Inflammatory macrophage treated with lipopolysaccharide for 4 hours (primary cell): ENCODE results near the gene GATAD2B.
"Not testable (repeated sequence)": the region's sequence is repeated elsewhere in the genome, so short reads cannot be mapped to it uniquely, and the experiment has no call there.

Experiments
- DNase-seq: peaks from one replicate; pipeline ENCODE4 v3.0.0-alpha.2; 2020

Gene GATAD2B

DNA sequence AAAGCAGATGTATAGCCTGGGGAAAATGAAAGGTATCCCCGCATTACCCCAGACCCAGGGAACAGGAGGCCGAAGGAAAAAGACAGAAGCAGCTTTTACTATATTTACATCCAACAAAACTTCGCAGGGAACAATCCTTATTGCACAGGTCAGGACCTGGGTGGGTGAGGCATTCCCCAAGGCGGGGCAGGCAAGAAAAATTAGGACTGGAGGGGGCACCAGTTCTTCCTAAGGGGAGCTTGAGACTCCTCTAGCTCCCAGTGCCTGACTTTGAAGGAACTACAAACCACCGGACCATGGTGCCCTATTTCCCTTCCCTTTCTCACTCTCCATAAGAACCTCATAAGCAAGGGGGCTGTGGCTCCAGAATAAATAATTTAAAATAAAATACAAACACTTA, 6.7 kb upstream of the GATAD2B start:
- DNase-seq: no peak

DNA sequence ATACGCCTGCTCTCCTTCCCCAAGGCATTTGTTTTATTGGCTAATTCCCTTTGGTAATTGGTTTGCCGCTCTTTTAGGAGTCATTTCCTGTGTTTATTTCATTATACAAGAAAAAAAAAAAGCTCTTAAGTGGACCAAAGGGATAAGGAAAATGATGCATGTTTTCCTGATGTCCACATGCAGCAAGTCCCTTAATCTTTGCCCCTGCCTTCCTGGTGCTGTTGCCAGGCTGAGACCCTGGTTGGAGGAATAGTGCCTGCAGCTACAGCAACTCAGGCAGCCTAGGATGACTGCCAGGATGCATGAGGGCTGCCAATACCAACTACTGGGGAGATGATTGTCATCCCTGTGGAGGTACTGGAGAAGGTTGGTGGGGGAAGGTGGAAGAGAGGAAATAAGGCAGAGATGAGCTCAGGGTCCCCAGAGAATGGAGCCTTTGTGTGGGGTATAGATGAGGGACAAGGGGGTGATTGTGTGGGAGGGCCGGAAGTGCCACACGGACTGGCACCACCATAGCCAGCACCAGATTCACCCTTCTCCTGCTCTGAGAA, 6.1 kb upstream of the GATAD2B start:
- no peak for DNase-seq

DNA sequence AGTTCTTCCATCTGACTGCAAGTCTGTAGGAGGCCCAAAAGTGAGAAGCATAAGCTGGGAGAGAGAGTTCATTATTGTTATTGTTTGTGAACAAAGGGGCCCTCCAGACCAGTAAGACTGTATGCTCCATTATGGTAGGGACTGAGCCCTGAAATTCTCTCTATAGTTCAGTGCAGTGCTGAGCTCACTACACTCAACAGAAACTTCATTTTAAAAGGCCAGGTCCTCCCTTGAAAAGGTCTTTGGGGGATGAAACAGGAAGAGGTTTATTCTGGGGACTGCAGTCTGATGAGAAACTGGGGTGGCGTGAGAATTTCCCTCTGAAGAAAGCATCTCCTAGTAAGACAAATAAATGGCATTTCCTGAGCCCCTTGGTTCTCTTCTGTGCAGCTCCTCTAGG, 5.5 kb upstream of the GATAD2B start:
- no peak for DNase-seq

DNA sequence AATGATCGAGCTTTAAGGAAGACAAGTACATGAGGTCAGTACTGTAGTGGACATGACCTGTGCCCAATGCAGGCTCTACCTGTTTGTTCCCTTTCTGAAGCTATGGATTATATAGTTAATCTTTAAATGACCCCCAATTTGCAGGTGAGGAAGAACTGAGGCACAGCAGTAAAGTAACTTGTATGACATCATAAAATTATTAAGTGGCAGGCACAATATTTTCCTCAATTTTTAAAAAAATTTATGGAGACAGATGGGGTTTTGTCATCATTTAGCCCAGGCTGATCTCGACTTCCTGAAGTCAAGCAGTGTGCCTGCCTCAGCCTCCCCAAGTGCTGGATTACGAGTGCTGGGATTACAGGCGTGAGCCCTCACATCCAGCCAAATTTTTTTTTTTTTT, 3.6 kb upstream of the GATAD2B start:
- no peak for DNase-seq

DNA sequence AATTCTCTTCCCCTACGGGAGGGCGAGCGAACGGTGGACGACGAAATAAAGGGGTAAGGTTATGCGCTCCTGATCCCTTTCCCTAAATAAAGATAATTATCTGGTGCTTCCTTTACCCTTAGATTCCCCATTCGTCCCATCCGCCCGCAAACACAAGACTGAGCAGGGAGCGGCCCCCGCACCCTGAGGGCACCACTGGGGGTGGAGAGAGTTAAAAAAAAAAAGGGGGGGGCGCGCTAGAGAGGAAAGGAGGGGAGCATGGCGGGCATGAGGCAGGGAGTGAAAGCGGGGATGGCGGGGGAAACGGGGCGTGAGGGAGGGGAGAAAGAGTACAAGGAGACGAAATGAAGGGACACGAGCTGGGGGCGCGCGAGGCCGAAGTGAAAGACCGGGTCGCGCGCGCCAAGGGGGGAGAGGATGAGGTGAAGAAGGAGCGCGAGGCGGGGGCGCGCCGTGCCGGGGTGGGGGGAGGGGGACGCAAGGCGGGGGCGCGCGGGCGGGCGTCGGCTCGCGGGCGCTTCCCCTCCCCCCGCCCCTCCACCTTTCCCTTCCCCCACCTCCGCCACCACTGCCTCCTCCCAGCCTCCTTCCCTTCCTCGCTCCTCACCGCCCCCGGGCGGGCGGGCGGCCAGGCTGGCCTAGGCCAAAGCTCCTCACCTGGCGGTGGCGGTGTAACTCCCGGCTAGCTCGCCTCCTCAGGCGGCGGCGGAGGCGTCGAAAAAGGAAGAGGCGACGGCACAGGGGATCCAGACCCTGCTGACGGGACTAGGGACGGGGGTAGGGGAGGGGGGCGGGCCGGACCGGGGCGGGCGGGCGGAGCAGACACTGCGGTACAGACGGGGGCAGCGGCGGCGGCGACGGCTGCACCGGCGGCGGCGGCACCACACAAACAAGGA, 448 bp downstream of the GATAD2B start:
- peak; percentile 6 for DNase-seq

DNA sequence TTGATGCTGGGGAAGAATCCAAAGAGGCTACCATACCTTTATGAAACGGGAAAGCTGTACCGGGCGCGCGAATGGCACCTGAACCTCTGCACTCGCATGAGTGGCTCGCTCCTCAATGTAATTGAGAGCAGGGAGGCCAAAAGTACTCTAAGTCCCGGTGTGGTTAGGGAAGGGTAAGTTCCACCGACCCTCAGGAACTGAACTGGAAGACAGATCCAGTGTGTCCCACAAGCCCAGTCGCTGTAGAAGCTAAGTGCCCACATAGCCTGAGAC, 1.0 kb downstream of the GATAD2B start:
- DNase-seq: no peak

DNA sequence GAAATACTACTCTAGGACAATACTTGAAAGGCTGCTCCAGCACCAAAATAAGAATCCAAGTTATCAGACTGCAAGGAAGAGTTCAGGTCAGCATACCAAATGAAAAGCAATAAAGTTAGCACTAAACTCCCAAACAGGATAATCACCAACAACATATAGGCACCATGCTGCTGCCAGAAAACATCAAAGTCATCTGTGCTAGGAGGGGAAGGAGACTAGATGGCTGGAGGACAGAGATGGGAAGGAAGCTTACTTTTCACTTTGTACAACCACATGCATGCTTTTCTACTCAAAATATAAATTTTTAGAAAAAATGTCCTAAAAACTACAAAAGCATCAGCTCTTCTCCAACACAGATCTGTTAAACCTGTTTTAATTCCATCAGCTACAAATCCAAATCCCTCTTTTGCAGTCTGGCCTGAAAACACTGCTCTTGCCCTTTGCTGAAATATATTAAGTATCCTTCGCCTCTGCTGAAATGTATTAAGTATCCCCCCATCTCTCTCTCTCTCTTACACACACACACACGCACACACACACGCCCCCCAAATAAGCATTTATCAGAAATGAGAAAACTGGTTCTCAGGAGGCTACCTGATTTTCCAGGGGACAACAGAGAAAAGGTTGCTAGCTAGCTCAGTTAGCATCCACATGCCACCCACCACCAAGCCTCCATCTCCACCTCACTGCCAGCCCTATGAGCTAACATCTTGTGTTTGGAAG, 1.5 kb downstream of the GATAD2B start:
- no peak for DNase-seq

DNA sequence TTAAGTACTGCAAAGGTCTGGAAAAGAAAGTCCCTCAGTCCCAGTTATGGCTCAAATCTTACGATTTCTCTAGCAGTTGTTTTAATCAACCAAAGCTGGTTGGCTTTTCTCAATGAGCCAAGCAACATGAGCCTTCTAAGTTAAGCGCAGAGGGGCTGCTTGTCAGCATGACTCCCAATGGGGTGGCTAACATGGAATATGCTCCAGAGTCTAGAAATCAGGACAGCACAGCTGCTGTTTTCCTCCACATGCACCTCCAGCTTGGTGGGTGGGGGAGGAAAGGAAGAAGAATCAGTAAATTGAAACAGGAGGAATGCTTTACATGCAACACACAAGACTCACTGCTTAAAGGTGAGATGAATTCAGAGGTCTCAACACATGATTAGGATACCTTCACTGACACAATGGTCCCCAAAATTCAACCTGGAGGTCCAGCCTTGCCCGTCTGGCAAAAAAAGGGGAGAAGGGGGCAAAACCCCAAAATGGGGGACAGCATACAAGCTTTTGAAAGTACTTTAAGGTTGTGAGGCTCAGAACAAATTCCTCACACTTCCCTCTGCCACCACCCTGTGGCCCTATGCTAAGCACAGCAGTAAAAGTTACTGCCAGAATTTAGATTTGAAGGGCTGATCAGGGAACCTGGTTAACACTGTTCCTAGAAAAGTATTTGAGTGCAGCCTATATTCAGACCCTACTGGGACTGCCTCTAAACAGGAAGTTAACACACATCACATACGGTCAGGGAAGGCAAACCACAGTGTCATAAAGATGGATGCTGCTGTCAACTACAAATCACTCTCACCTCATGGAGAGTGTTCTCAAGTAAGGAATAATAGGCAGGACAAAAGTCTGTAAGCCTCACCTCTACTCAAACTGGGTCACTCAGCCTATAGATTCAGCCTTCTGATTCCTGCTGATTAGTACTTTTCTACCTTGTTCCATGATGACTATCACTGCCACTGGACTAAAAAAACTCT, 2.6 kb downstream of the GATAD2B start:
- peak; percentile 23 for DNase-seq

DNA sequence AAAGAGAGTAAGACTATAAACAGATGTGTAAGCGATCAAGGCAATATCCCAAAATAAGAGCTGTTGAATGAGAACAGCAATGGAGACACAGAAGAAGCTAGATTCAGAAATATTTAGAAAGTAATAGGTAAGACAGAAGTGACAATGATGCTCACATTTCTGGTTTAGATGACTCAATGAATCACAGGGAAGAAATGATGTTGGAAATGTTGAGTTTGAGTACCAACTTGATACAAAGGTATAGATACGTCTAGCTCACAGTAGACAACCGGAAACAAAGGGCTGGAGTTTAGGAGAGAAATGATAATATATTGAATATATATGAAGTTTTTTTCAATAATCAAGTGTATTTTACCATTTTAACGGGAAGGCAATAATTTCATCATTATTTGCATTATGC, 6.5 kb downstream of the GATAD2B start:
- no peak for DNase-seq

DNA sequence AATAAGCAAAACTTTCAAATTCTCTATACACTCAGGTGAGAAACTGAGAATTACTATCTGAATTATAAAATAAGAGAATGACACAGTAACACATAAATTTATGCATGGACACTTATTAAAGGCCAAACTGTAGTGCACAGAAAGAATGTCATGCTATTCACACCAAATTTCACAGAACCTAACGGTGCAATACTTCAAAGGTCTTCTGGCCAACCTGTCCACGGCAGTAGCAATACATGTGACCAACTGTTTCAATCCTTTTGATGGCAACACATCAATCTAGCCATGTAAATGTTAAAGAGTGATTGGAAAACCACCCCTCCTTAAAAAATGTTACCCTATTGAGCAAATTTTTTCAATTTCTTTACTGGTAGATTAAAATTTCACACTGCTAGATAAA, 10.4 kb downstream of the GATAD2B start:
- DNase-seq: no peak

DNA sequence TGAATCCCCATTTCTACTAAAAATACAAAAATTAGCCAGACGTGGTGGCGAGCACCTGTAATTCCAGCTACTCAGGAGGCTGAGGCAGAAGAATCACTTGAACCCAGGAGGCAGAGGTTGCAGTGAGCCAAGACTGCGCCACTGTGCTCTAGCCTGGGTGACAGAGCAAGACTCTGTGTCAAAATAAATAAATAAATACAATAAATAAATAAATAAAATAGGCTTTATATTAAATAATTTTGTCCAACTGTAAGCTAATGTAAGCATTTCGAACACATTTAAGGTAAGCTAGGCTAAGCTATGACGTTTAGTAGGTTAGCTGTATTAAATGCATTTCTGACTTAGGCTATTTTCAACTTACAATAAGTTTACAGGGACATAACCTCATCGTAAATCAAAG, 12.2 kb downstream of the GATAD2B start:
- DNase-seq: not testable (repeated sequence)

DNA sequence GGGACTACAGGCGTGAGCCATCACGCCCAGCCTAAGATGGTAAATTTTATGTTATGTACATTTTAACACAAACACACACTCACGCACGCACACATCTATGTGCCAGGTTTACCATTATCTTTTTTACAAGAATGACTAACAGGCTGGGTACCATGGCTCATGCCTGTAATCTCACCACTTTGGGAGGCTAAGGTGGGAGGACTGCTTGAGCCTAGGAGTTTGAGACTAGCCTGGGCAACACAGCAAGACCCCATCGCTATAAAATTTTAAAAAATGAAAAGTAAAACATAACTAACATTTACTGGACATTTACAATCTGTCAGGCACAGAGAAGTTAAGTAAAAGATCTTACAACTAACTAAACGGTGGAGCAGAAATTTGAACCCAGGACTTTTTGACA, 14.7 kb downstream of the GATAD2B start:
- no peak for DNase-seq

DNA sequence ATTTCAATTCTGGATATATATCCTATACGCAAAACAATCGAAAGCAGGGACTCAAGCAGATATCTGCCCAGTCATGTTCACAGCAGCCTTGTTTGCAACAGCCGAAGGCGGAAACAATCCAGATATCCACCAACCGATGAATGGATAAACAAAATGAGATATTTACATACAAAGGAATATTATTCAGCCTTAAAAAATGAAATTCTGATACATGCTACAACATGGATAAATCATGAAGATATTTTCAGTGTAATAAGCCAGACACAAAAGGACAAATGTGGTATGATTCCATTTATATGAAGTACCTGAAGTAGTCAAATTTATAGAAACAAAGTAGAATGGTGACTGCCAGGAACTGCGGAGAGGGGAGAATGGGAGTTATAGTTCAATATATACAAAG, 15.6 kb downstream of the GATAD2B start:
- no peak for DNase-seq

DNA sequence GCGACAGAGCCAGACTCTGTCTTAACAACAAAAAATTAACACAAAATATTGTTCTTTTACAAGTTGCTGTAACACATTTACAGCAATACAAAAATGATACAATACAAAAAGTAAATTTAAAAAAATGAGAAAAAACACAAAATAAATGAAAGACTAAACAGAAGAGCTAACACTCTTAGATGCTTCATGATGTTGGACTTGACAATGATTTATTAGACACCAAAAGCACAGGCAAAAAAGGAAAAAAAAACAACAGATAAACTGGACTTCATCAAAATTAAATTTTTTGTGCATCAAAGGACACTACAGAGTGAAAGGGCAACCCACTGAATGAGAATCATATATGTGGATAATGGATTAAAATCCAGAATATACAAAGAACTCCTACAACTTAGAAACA, 16.4 kb downstream of the GATAD2B start:
- DNase-seq: no peak

DNA sequence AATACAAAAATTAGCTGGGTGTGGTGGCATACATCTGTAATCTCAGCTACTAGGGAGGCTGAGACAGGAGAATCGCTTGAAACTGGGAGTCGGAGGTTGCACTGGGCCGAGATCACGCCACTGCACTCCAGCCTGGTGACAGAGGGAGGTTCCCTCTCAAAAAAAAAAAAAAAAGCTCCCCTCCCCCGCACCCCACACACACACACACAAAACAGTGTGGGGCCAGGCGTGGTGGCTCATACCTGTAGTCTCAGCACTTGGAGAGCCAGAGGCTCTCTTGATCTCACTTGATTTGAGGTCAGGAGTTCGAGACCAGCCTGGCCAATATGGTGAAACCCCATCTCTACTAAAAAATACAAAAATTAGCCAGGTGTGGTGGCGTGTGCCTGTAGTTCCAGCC, 16.9 kb downstream of the GATAD2B start:
- not testable (repeated sequence) for DNase-seq

DNA sequence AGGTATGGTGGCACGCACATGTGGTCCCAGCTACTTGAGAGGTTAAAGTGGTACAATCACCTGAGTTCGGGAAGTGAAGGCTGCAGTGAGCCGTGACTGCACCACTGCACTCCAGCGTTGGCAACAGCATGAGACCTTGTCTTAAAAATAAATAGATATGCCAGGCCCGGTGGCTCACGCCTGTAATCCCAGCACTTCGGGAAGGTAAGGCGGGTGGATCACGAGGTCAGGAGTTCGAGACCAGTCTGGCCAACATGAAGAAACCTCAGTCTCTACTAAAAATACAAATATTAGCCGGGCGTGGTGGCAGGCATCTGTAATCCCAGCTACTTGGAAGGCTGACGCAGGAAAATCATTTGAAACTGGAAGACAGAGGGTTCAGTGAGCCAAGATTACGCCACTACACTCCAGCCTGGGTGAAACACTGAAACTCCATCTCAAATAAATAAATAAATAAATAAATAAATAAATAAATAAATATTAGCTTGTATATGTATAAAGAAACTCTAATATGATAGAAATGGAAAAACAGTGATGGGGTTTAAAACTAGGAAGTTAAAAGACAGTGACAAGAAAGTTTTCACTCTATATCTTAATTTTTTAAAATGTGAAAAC, 18.8 kb downstream of the GATAD2B start:
- no peak for DNase-seq

DNA sequence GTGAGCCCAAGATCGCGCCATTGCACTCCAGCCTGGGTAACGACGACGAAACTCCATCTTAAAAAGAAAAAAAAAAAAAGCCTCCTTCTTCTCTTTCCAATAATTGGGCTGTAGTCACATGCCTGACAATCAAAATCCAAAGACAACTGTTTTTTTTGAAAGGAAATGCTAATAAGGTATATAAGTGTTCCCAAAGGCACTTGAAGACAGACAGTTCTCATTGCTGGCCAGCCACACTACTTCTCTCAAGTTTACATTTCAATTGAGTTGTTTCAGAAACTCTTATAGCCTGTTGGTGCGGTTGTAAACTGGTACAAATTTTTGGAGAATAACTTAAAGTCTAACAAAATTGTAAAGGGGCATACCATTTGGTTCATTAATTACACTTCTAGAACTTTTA, 23.3 kb downstream of the GATAD2B start:
- DNase-seq: no peak

DNA sequence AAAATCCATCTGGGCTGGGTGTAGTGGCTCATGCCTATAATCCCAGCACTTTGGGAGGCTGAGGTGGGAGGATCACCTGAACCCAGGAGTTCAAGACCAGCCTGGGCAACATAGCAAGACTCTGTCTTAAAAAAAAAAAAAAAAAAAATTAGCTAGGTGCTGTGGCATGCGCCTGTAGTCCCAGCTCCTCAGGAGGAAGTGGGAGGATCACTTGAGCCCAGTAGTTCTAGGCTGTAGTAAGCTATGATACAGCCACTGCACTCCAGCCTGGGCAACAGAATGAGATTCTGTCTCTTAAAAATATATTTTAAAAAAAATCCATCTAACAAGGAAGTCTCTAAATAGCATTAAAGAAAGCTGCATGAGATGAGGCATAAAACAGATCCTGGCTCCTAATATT, 26.9 kb downstream of the GATAD2B start:
- not testable (repeated sequence) for DNase-seq

DNA sequence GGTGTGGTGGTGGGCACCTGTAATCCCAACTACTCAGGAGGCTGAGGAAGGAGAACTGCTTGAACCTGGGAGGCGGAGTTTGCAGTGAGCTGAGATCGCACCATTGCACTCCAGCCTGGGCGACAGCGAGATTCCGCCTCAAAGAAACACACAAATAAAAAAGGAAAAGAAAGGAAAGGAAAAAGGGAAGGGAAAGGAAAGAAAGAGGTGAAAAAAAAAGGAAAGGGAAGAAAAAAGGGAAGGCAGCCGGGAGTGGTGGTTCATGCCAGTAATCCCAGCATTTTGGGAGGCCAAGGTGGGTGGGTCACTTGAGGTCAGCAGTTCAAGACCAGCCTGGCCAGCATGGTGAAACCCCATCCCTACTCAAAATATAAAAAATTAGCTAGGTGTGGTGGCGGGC, 31.7 kb downstream of the GATAD2B start:
- DNase-seq: not testable (repeated sequence)

DNA sequence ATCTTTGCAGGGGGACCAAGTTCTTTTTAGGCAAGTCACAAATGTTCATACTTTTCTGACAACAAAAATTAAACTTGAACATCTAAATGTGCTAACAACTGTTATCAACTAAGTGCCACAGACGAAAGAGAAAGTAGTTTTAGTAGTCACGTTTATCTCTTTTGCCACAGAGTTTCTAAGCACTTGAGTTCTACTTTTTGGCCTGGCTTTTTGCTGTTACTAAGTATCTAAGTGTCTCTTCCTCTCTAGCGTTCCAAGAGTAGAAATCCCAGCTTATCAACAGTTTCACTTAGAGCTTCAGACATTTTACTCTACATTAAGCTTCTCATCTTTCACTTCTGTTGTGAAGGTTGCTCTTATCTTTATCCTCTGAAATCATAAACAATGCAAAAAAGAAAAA, 34.2 kb downstream of the GATAD2B start:
- DNase-seq: peak; percentile 76

DNA sequence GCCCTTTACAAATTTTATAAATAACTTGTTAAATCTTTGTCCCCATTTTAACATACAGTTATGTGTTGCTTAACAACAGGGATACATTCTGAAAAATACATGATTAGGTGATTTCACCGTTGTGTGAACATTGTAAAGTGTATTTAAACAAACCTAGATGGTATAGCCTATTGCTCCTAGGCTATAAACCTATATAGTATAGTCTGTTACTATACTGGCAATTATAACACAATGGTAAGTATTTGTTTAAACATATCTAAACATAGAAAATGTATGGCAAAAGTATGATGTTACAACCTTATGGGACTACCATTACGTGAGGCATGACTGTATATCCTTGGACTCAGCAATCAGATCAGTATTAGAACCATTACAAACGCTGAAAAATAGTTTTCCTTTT, 36.6 kb downstream of the GATAD2B start:
- no peak for DNase-seq

DNA sequence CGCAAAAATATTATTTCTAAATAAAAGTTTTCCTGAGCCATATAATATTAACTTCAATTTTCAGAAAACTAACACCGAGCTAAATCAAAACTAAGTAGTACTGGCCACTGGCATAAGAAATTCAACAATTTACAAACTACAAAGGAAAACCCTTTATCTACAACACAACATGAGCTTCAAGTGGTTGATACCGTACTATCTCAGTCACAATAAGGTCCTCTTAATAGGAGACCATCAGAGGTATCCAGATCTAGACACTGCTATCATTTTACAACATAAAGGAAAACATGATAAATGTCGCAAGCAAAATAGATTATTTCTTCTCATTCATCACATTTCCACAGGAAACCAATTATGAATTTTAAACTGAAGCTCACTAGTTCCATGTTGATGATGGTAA, 39.5 kb downstream of the GATAD2B start:
- DNase-seq: no peak
